ENCODE measurements around the gene IL6ST.

The IL6ST gene

GRCh38 chr5:55919625-55920024, 75.1 kb downstream of the IL6ST start:
- no peak for DNase-seq (ENCODE audit: low spot score)

DNA sequence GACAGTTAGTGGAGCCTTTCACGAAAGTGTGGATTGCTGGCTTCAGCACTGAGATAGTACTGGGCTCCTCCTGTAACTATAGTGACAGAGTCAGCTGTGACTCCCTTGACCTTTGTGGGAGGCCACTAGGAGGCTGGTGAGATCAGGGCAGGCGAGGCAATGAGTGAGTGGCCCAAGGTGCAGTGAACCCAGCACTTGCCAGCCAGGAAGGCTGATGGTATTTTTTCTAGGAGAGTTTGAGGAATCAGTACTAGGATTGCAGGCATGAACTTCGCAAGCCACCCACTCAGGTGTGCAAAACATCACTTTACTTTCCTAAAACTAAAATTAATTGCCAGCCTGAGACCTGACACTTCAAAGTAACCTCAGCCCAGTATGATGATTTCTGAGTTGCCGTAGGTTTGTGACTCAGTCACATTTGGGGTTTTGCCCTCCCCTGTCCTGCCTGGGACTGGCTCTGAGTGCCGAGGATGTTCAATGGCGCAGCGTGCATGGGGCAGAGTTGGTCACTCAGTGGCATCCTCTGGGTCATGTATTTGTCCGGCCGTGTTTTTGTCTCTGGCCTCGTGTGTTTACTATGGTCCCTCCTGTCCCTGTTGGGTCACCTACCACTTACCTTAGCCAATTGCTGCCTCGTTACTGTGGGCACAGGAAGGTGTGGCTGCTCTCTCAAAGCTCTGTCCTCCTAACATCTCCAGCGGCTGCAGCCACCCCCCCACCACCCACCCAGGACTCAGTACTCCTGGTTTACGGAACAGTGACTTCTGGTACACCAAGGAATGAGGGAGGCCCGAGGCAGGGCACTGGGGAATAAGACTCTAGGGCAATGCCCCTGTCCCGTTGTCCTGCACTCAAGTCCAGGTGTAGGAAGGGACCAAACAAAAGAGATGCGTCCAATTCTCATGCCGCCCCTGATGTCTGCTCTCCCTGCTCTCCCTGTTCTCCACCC, 76.4 kb downstream of the IL6ST start:
- DNase-seq (ENCODE audit: low spot score), result no peak

DNA sequence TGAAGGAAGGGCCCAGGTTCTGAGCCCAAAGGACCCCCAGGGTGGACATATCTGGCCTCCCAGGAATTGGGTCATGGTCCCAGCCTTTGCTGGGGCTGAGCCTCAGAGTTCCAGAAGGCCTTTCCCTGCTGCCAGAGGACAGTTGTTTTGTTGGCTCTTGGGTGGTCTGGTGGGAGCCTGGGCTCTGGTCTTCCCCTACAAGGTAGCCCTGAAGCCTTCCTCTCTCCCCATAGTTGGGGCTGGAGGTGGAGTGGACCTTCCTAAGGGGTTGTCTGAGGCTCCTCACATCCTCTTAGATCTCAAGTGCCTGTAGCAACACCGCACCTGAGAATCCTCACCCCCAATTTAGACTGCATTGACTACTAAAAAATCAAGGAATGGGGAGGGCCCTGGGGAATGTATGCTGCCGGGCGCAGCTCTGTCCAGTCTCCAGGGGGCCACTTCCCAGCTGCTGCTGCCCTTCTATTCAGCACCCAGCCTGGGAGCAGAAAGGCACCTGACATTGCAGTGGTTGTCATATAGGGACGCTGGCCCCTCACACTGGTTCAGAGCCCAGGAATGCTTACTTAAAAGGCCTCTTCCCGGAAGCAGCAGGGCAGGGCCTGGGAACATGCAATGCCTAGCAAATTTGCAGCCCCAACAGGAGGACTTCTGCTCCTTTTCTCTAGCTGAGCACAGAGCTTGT, 77.2 kb downstream of the IL6ST start:
- no peak for DNase-seq (ENCODE audit: low spot score)

DNA sequence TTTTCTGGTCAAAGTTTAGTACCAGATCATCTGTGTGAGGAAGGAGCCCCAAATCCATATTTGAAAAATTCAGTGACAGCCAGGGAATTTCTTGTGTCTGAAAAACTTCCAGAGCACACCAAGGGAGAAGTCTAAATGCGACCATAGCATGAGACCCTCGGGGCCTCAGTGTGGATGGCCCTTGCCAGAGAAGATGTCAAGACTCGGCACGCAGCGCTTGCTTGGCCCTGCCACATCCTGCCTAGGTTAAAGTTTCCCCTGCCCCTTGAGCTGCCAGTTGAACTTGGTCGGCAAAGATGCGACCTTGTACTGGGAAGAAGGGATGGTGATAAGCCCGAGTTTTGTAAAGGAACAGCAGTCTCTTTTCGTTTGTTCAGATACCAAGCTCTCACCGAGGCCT, 77.8 kb downstream of the IL6ST start:
- DNase-seq (ENCODE audit: low spot score), result no peak

GRCh38 chr5:55915783-55916182, 79.0 kb downstream of the IL6ST start:
- DNase-seq (ENCODE audit: low spot score), result no peak

GRCh38 chr5:55914971-55915370, 79.8 kb downstream of the IL6ST start:
- DNase-seq (ENCODE audit: low spot score), result no peak

GRCh38 chr5:55913466-55914413, 81.0 kb downstream of the IL6ST start:
- DNase-seq (ENCODE audit: low spot score), result no peak

GRCh38 chr5:55911784-55912653, 82.7 kb downstream of the IL6ST start:
- no peak for DNase-seq (ENCODE audit: low spot score)

- no peak for DNase-seq (ENCODE audit: low spot score)
Observed at GRCh38 chr5:55908804-55909203, 86.0 kb downstream of the IL6ST start.

- no peak for DNase-seq (ENCODE audit: low spot score)
Observed at GRCh38 chr5:55907927-55908326, 86.8 kb downstream of the IL6ST start.

- DNase-seq (ENCODE audit: low spot score), result no peak
Observed at GRCh38 chr5:55905251-55905650, 89.5 kb downstream of the IL6ST start.

GRCh38 chr5:55904152-55904551, 90.6 kb downstream of the IL6ST start:
- no peak for DNase-seq (ENCODE audit: low spot score)

GRCh38 chr5:55903121-55903701, 91.6 kb downstream of the IL6ST start:
- no peak for DNase-seq (ENCODE audit: low spot score)

- DNase-seq (ENCODE audit: low spot score), result no peak
Observed at GRCh38 chr5:55902696-55903095, 92.1 kb downstream of the IL6ST start.

- DNase-seq (ENCODE audit: low spot score), result no peak
Observed at GRCh38 chr5:55900776-55901175, 94.0 kb downstream of the IL6ST start.

- no peak for DNase-seq (ENCODE audit: low spot score)
Observed at GRCh38 chr5:55900068-55900467, 94.7 kb downstream of the IL6ST start.

GRCh38 chr5:55899344-55899743, 95.4 kb downstream of the IL6ST start:
- DNase-seq (ENCODE audit: low spot score), result peak; percentile 31

DNA sequence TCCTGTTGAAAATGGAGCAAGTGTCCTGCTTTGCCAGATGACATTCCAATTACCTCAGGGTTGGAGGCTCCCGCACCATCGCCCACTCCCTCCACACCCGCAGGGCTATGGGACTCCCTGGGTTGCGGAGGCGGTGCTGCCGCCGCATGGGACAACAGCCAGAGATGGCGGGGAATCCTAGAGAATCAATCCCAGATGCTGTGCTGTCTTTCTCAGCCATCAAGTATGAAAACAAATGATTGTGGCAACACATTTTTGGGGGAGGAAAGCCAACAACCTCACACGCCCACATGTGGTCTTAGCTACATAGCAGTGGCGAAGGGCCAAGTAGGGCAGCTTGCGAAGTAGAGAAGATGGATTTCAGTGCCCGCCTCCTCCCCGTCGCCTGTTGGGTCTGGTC, 96.9 kb downstream of the IL6ST start:
- DNase-seq (ENCODE audit: low spot score), result peak; percentile 82

DNA sequence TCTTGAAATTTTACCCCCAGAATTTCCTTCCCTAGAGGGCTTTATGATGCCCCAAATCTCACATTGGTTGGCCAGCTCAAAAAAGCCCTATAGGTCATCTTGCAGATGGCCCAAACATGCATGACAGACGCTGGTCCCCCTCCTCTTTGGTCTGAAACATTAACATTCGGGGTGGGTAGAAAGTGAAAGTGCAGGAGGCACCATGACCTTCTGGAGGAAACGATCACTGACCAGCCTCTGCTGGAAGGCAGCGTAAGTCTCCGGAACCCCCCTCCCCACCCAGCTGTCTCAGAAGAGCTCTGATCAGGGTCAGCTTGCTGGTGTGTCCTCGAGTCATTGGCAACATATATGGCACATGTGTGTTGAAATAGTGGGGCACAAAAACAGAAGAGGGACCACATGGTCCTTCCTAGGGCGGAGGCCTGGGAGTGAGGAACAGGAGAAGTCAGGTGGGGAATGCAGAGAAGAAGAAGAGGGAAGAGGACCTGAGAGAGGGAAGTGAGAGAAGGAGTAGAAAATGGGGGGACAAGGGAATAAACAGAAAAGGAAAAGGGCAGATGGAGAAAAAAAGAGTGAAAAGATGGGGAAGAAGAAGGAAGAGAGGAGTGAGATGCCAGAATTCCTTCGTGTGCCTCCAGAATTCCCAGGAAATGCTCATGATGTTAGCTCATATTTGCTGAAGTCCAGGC, 97.4 kb downstream of the IL6ST start:
- DNase-seq (ENCODE audit: low spot score), result no peak

- no peak for DNase-seq (ENCODE audit: low spot score)
Observed at GRCh38 chr5:55896663-55897062, 98.1 kb downstream of the IL6ST start.
